Nephron progenitor cell (in vitro differentiated cells): ENCODE measurements around the gene ABCG1.

Source experiments
- DNase-seq: peaks from one replicate; pipeline ENCODE4 v3.0.0; 2021
- H3K27ac Mint-ChIP-seq: 2 replicates; pipeline ENCODE4 v1.8.0; 2021; ENCODE audit warnings: mild to moderate bottlenecking, moderate library complexity, mixed read lengths
- H3K27me3 Mint-ChIP-seq: 2 replicates; pipeline ENCODE4 v1.8.0; 2021; ENCODE audit warnings: mild to moderate bottlenecking, low read depth, mixed read lengths; ENCODE audit not compliant: poor library complexity
- H3K36me3 Mint-ChIP-seq: 2 replicates; pipeline ENCODE4 v1.8.0; 2021; ENCODE audit warnings: low read depth, mixed read lengths
- H3K4me1 Mint-ChIP-seq: 2 replicates; pipeline ENCODE4 v1.8.0; 2021; ENCODE audit warnings: mixed read lengths
- H3K4me3 Mint-ChIP-seq: 2 replicates; pipeline ENCODE4 v1.8.0; 2021; ENCODE audit warnings: mild to moderate bottlenecking, moderate library complexity, mixed read lengths
- H3K9me3 Mint-ChIP-seq: 2 replicates; pipeline ENCODE4 v1.8.0; 2021; ENCODE audit warnings: mild to moderate bottlenecking, moderate library complexity, mixed read lengths
- CTCF ChIP-seq: fragments of 200-600 bp; sonication (generic); IDR thresholded peaks from 2 replicates; pipeline ENCODE4 v1.5.0; 2021; ENCODE audit warnings: antibody characterized with exemption

The ABCG1 gene

GRCh38 chr21:42266971-42267556 lies 48.1 kb downstream of the ABCG1 start:
- DNase-seq = no peak
- no peaks in the 10 kb centered on the region for H3K9me3 Mint-ChIP-seq
- H3K4me1 Mint-ChIP-seq = peaks cover 52% of the 10 kb centered on the region
- peak overlapping the region; percentile 83 for H3K27ac Mint-ChIP-seq
- no peak overlapping the region for H3K4me3 Mint-ChIP-seq
- H3K36me3 Mint-ChIP-seq = no peaks in the 10 kb centered on the region
- no peak for TF ChIP-seq CTCF
- peaks cover 14% of the 10 kb centered on the region for H3K27me3 Mint-ChIP-seq

- Mint-ChIP-seq H3K9me3 (no peaks in the 10 kb centered on the region), H3K27ac (no peak overlapping the region), H3K27me3 (peaks cover 10% of the 10 kb centered on the region), H3K36me3 (no peaks in the 10 kb centered on the region), H3K4me1 (peaks cover 35% of the 10 kb centered on the region), H3K4me3 (no peak overlapping the region)
- DNase-seq = no peak
- TF ChIP-seq CTCF = no peak
These were observed 50.4 kb downstream of the ABCG1 start for GRCh38 chr21:42269386-42269785.

- no peak for DNase-seq
- no peak for TF ChIP-seq CTCF
- H3K27ac Mint-ChIP-seq = no peak overlapping the region
- no peaks in the 10 kb centered on the region for H3K36me3 Mint-ChIP-seq
- H3K9me3 Mint-ChIP-seq = no peaks in the 10 kb centered on the region
- no peak overlapping the region for H3K4me3 Mint-ChIP-seq
- H3K27me3 Mint-ChIP-seq = peaks cover 2% of the 10 kb centered on the region
- H3K4me1 Mint-ChIP-seq = peaks cover 36% of the 10 kb centered on the region
These were observed 52.1 kb downstream of the ABCG1 start for GRCh38 chr21:42271065-42271464.

- Mint-ChIP-seq H3K4me3 (no peak overlapping the region), H3K27ac (no peak overlapping the region), H3K9me3 (no peaks in the 10 kb centered on the region), H3K36me3 (no peaks in the 10 kb centered on the region), H3K4me1 (peaks cover 38% of the 10 kb centered on the region), H3K27me3 (no peaks in the 10 kb centered on the region)
- no peak for TF ChIP-seq CTCF
- no peak for DNase-seq
These were observed 53.4 kb downstream of the ABCG1 start for GRCh38 chr21:42272109-42272962.

- no peaks in the 10 kb centered on the region for H3K36me3 Mint-ChIP-seq
- no peak overlapping the region for H3K4me3 Mint-ChIP-seq
- no peaks in the 10 kb centered on the region for H3K9me3 Mint-ChIP-seq
- H3K4me1 Mint-ChIP-seq = peaks cover 38% of the 10 kb centered on the region
- no peak overlapping the region for H3K27ac Mint-ChIP-seq
- DNase-seq = no peak
- TF ChIP-seq CTCF = no peak
- H3K27me3 Mint-ChIP-seq = no peaks in the 10 kb centered on the region
These were observed 54.2 kb downstream of the ABCG1 start for GRCh38 chr21:42272984-42273600.
